HG02970 (cell line): ENCODE data around the gene TBC1D22B.

ENCODE experiments used
- ATAC-seq: cut with Tn5 transposase; IDR thresholded peaks from one replicate; pipeline ENCODE4 v1.9.1; 2021; ENCODE audit warnings: mild to moderate bottlenecking, moderate library complexity, moderate number of reproducible peaks; ENCODE audit not compliant: unreplicated experiment, low FRiP score

TBC1D22B gene

GRCh38 chr6:37239526-37239925 is 18.0 kb upstream of the TBC1D22B start:
- no peak for ATAC-seq

- no peak for ATAC-seq
These were observed 17.4 kb upstream of the TBC1D22B start for GRCh38 chr6:37239950-37240713.

- ATAC-seq: no peak
These were observed 16.4 kb upstream of the TBC1D22B start for GRCh38 chr6:37241131-37241530.

- no peak for ATAC-seq
These were observed 15.7 kb upstream of the TBC1D22B start for GRCh38 chr6:37241775-37242428.

GRCh38 chr6:37242429-37243052 is 15.0 kb upstream of the TBC1D22B start:
- no peak for ATAC-seq

- no peak for ATAC-seq
These were observed 14.3 kb upstream of the TBC1D22B start for GRCh38 chr6:37243131-37243815.

- no peak for ATAC-seq
These were observed 13.7 kb upstream of the TBC1D22B start for GRCh38 chr6:37243816-37244370.

GRCh38 chr6:37244430-37245310 is 12.9 kb upstream of the TBC1D22B start:
- ATAC-seq: no peak

GRCh38 chr6:37251211-37251780 is 6.3 kb upstream of the TBC1D22B start:
- no peak for ATAC-seq

- ATAC-seq: no peak
These were observed 4.0 kb upstream of the TBC1D22B start for GRCh38 chr6:37253486-37254007.

GRCh38 chr6:37254881-37255280 is 2.7 kb upstream of the TBC1D22B start:
- ATAC-seq: no peak

- no peak for ATAC-seq
These were observed 766 bp upstream of the TBC1D22B start for GRCh38 chr6:37256692-37257319.

- no peak for ATAC-seq
These were observed 295 bp upstream of the TBC1D22B start for GRCh38 chr6:37257320-37257633.

- ATAC-seq: no peak
These were observed 983 bp downstream of the TBC1D22B start for GRCh38 chr6:37258405-37259105.

GRCh38 chr6:37259191-37259590 is 1.6 kb downstream of the TBC1D22B start:
- no peak for ATAC-seq

- ATAC-seq: no peak
These were observed 2.5 kb downstream of the TBC1D22B start for GRCh38 chr6:37260040-37260439.

- no peak for ATAC-seq
These were observed 2.9 kb downstream of the TBC1D22B start for GRCh38 chr6:37260444-37260843.

GRCh38 chr6:37261198-37261597 is 3.6 kb downstream of the TBC1D22B start:
- ATAC-seq: no peak
